Neural cell (in vitro differentiated cells): ENCODE results near the gene COL4A2. TPM values are rescaled to one million over a fixed set of nuclear protein-coding genes. Genes with fewer than 3 reads are reported as not detected.

Experiments
- H2AFZ ChIP-seq: fragments of 200-600, 300-800 bp; sonication (generic), shearing (Covaris generic); 2 replicates; pipeline ENCODE4 v1.6.0; 2014; ENCODE audit warnings: low read depth, mild to moderate bottlenecking, antibody characterized with exemption, low read length, moderate library complexity
- H3F3A ChIP-seq: fragments of 200-600 bp; shearing (Covaris generic); 2 replicates; pipeline ENCODE4 v1.6.1; 2016; ENCODE audit warnings: mild to moderate bottlenecking, moderate library complexity, mixed read lengths, antibody characterized with exemption, low read length; ENCODE audit not compliant: insufficient read depth, poor library complexity, severe bottlenecking
- H3K27ac ChIP-seq: fragments of 200-600, 300-800 bp; sonication (generic), shearing (Covaris generic); 2 replicates; pipeline ENCODE4 v1.5.1; 2014; ENCODE audit warnings: mild to moderate bottlenecking, low read length, moderate library complexity
- H3K27me3 ChIP-seq: fragments of 300-800, 200-600 bp; sonication (generic), shearing (Covaris generic); 2 replicates; pipeline ENCODE4 v1.6.0; 2014; ENCODE audit warnings: mild to moderate bottlenecking, low read depth, low read length, moderate library complexity; ENCODE audit not compliant: insufficient read depth
- H3K36me3 ChIP-seq: fragments of 300-800, 200-600 bp; sonication (generic), shearing (Covaris generic); 2 replicates; pipeline ENCODE4 v1.5.1; 2014; ENCODE audit warnings: mild to moderate bottlenecking, antibody characterized with exemption, low read length, moderate library complexity; ENCODE audit not compliant: insufficient read depth
- H3K4me2 ChIP-seq: fragments of 300-800, 200-600 bp; sonication (generic), shearing (Covaris generic); 2 replicates; pipeline ENCODE4 v1.6.0; 2014; ENCODE audit warnings: mild to moderate bottlenecking, low read length
- H3K4me3 ChIP-seq: fragments of 300-800, 200-600 bp; sonication (generic), shearing (Covaris generic); 2 replicates; pipeline ENCODE4 v1.5.1; 2014; ENCODE audit warnings: mild to moderate bottlenecking, low read length, moderate library complexity
- H3K79me2 ChIP-seq: fragments of 200-600 bp; shearing (Covaris generic); replicated peaks from 2 replicates; pipeline ENCODE4 v1.6.0; 2014; ENCODE audit warnings: mild to moderate bottlenecking, low read length, moderate library complexity; ENCODE audit not compliant: insufficient read depth
- H3K9ac ChIP-seq: fragments of 300-800, 200-600 bp; sonication (generic), shearing (Covaris generic); 2 replicates; pipeline ENCODE4 v1.6.1; 2016; ENCODE audit warnings: mild to moderate bottlenecking, low read length, mixed read lengths
- H3K9me2 ChIP-seq: fragments of 200-600 bp; shearing (Covaris generic); 2 replicates; pipeline ENCODE4 v1.6.1; 2016; ENCODE audit warnings: mild to moderate bottlenecking, low read length, mixed read lengths; ENCODE audit not compliant: insufficient read depth
- H3K9me3 ChIP-seq: fragments of 200-600, 300-800 bp; sonication (generic), shearing (Covaris generic); 2 replicates; pipeline ENCODE4 v1.6.1; 2016; ENCODE audit warnings: mild to moderate bottlenecking, mixed run types, low read length, moderate library complexity, mixed read lengths
- H4K20me1 ChIP-seq: fragments of 200-600 bp; shearing (Covaris generic); 2 replicates; pipeline ENCODE4 v1.6.1; 2016; ENCODE audit warnings: mild to moderate bottlenecking, mixed run types; ENCODE audit not compliant: insufficient read depth
- MXI1 ChIP-seq: fragments of 450-650 bp; conservative IDR thresholded peaks from 2 replicates; pipeline ENCODE4 v1.6.1; 2014; ENCODE audit warnings: antibody characterized with exemption, mild to moderate bottlenecking; ENCODE audit not compliant: poor library complexity, severe bottlenecking
- POLR2AphosphoS5 ChIP-seq: IDR thresholded peaks from 2 replicates; pipeline ENCODE4 v1.6.1; 2012
- RAD21 ChIP-seq: fragments of 450-650 bp; conservative IDR thresholded peaks from 2 replicates; pipeline ENCODE4 v1.6.1; 2014; ENCODE audit warnings: antibody characterized with exemption, mild to moderate bottlenecking, moderate library complexity
- TAF1 ChIP-seq: IDR thresholded peaks from 2 replicates; pipeline ENCODE4 v1.6.1; 2012; ENCODE audit warnings: low read depth
- polyA plus RNA-seq: library from polyadenylated mRNA; depleted of rRNA; stranded (reverse); fragments of >200 nt; gene quantifications from 2 replicates; pipeline ENCODE4 v1.2.3, GENCODE V29; 2014
- TF ChIP-seq, protein P1 (sequence below): fragments of 450-650 bp; IDR thresholded peaks from 2 replicates; pipeline ENCODE4 v1.5.1; 2014; ENCODE audit warnings: antibody characterized with exemption, mild to moderate bottlenecking, moderate library complexity; ENCODE audit not compliant: poor library complexity, severe bottlenecking
- TF ChIP-seq, protein P2 (sequence below): IDR thresholded peaks from 2 replicates; pipeline ENCODE4 v1.6.1; 2012; ENCODE audit warnings: borderline replicate concordance

COL4A2 gene
- polyA plus RNA-seq, 1 donor from 2014 or later = 30.8 TPM

DNA sequence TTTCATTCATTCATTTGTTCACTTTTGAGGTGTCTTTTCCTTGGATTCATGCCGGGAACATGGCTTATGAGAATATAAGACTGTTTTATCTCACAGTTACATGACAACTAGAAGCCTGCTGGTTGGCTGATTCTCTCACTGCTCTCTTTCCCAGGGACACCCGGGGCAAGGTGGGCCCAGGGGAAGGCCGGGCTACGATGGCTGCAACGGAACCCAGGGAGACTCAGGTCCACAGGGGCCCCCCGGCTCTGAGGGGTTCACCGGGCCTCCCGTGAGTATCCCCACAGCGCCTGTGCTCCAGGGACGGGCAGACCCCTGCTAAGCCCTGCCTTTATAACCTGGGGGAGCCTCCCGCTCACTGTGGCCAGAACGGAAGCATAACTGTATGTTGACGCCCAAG is 121.2 kb downstream of the COL4A2 start:
- H4K20me1 ChIP-seq = no peaks in the 10 kb centered on the region
- TF ChIP-seq, protein P1, sequence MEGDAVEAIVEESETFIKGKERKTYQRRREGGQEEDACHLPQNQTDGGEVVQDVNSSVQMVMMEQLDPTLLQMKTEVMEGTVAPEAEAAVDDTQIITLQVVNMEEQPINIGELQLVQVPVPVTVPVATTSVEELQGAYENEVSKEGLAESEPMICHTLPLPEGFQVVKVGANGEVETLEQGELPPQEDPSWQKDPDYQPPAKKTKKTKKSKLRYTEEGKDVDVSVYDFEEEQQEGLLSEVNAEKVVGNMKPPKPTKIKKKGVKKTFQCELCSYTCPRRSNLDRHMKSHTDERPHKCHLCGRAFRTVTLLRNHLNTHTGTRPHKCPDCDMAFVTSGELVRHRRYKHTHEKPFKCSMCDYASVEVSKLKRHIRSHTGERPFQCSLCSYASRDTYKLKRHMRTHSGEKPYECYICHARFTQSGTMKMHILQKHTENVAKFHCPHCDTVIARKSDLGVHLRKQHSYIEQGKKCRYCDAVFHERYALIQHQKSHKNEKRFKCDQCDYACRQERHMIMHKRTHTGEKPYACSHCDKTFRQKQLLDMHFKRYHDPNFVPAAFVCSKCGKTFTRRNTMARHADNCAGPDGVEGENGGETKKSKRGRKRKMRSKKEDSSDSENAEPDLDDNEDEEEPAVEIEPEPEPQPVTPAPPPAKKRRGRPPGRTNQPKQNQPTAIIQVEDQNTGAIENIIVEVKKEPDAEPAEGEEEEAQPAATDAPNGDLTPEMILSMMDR = no peak
- peaks cover 6% of the 10 kb centered on the region for H3K36me3 ChIP-seq

DNA sequence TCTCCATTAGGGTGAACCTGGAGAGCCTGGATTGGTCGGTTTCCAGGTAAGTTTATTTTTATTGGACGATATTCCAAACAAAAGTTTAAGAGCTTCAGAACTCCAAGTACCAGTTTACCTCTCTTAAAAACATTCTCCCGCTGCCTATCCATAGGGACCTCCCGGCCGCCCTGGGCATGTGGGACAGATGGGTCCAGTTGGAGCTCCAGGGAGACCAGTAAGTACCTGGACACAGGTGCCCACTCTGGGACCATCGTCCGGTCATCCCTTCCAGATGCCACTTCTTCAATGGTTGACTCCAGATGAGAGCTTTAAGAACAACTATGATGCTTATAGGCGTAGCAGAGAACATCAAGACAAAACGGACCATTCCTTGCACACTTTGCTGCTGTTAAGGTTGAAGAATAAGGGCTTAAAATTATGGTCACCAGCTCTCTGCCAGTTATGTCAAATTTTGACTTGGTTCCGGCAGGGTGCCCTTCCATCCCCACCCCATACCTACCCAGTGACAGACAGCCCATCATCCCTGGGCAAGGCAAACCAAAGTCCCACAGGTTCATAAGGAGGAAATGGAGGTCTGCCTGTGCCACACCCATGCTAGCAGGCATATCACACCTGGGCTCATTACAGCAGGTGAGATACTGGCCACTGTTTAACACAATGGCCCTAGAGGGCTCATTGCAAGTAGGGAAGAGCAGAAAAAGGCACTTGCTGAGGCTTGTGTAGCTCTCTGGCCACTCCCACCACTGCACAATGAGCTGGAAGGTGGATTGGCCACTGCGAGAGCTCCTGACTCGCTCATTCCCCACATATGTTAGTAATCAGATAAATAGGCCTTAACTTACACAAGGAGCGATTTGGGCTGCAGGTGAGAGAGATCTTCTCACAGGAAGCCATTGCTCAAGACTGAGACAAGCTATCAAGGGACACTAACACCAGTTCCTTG is 123.6 kb downstream of the COL4A2 start:
- no peak for TF ChIP-seq RAD21
- TF ChIP-seq, protein P1 = no peak
- TF ChIP-seq POLR2AphosphoS5 = no peak
- TF ChIP-seq MXI1 = no peak
- TF ChIP-seq, protein P2, sequence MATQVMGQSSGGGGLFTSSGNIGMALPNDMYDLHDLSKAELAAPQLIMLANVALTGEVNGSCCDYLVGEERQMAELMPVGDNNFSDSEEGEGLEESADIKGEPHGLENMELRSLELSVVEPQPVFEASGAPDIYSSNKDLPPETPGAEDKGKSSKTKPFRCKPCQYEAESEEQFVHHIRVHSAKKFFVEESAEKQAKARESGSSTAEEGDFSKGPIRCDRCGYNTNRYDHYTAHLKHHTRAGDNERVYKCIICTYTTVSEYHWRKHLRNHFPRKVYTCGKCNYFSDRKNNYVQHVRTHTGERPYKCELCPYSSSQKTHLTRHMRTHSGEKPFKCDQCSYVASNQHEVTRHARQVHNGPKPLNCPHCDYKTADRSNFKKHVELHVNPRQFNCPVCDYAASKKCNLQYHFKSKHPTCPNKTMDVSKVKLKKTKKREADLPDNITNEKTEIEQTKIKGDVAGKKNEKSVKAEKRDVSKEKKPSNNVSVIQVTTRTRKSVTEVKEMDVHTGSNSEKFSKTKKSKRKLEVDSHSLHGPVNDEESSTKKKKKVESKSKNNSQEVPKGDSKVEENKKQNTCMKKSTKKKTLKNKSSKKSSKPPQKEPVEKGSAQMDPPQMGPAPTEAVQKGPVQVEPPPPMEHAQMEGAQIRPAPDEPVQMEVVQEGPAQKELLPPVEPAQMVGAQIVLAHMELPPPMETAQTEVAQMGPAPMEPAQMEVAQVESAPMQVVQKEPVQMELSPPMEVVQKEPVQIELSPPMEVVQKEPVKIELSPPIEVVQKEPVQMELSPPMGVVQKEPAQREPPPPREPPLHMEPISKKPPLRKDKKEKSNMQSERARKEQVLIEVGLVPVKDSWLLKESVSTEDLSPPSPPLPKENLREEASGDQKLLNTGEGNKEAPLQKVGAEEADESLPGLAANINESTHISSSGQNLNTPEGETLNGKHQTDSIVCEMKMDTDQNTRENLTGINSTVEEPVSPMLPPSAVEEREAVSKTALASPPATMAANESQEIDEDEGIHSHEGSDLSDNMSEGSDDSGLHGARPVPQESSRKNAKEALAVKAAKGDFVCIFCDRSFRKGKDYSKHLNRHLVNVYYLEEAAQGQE = no peak
- TF ChIP-seq TAF1 = no peak
- H3K9me2 ChIP-seq = no peaks in the 10 kb centered on the region
- H4K20me1 ChIP-seq = no peaks in the 10 kb centered on the region
- no peak overlapping the region for H3K4me2 ChIP-seq
- H3K4me3 ChIP-seq = no peak overlapping the region
- no peak overlapping the region for H3K9ac ChIP-seq
- no peaks in the 10 kb centered on the region for H3K79me2 ChIP-seq
- H3K27ac ChIP-seq = no peak overlapping the region
- H3K36me3 ChIP-seq = peaks cover 6% of the 10 kb centered on the region
- H3K9me3 ChIP-seq = no peaks in the 10 kb centered on the region
- no peaks in the 10 kb centered on the region for H3F3A ChIP-seq
- H2AFZ ChIP-seq = no peak overlapping the region
- no peaks in the 10 kb centered on the region for H3K27me3 ChIP-seq

More for the DNA sequence above, 121.2 kb downstream of the COL4A2 start:
- H3K27me3 ChIP-seq = no peaks in the 10 kb centered on the region
- H3K79me2 ChIP-seq = no peaks in the 10 kb centered on the region
- no peak overlapping the region for H3K4me3 ChIP-seq
- H3K9me2 ChIP-seq = no peaks in the 10 kb centered on the region
- no peak overlapping the region for H3K27ac ChIP-seq
- no peaks in the 10 kb centered on the region for H3K9me3 ChIP-seq
- H3K9ac ChIP-seq = no peak overlapping the region
- no peaks in the 10 kb centered on the region for H3F3A ChIP-seq
- no peak overlapping the region for H2AFZ ChIP-seq
- no peak overlapping the region for H3K4me2 ChIP-seq
